Liver (tissue), 9 donors: ENCODE results near the gene MPPED2. TPM values are rescaled to one million over a fixed set of nuclear protein-coding genes. Genes with fewer than 3 reads are reported as not detected.

ENCODE experiments used
- DNase-seq: peaks from one replicate; pipeline ENCODE4 v3.0.0-alpha.2; 2017; ENCODE audit warnings: low spot score
- H3K27ac ChIP-seq, 2 donors: one replicate each; pipeline ENCODE4 v1.7.0; 2013; ENCODE audit warnings: inconsistent platforms in 2 of 2, low read length in 2 of 2, control low read depth in 1 of 2, low read depth in 1 of 2, mild to moderate bottlenecking in 1 of 2
- H3K27me3 ChIP-seq, 4 donors: one replicate each; pipeline versions ENCODE4 v1.6.1 to v1.7.0; 2013; ENCODE audit warnings: low read length in 3 of 4, inconsistent platforms in 1 of 4, mild to moderate bottlenecking in 1 of 4, moderate library complexity in 1 of 4; ENCODE audit not compliant: control insufficient read depth in 4 of 4, insufficient read depth in 4 of 4
- H3K36me3 ChIP-seq, 4 donors: one replicate each; pipeline versions ENCODE4 v1.6.1 to v1.7.0; 2013; ENCODE audit warnings: low read length in 3 of 4, mild to moderate bottlenecking in 3 of 4, low read depth in 1 of 4, moderate library complexity in 1 of 4; ENCODE audit not compliant: control insufficient read depth in 4 of 4, insufficient read depth in 3 of 4
- H3K4me1 ChIP-seq, 4 donors: one replicate each; pipeline versions ENCODE4 v1.6.1 to v1.7.0; 2013; ENCODE audit warnings: low read length in 3 of 4, mild to moderate bottlenecking in 3 of 4, moderate library complexity in 1 of 4; ENCODE audit not compliant: control insufficient read depth in 4 of 4, insufficient read depth in 4 of 4
- H3K4me3 ChIP-seq, 3 donors: one replicate each; pipeline versions ENCODE4 v1.6.1 to v1.7.0; 2013; ENCODE audit warnings: low read length in 3 of 3, control low read depth in 1 of 3, low read depth in 1 of 3, mild to moderate bottlenecking in 1 of 3
- H3K9ac ChIP-seq, 2 donors: one replicate each; pipeline ENCODE4 v1.7.0; 2013; ENCODE audit warnings: low read length in 2 of 2, mild to moderate bottlenecking in 2 of 2, moderate library complexity in 2 of 2, control low read depth in 1 of 2, low read depth in 1 of 2
- H3K9me3 ChIP-seq, 4 donors: one replicate each; pipeline versions ENCODE4 v1.6.1 to v1.7.0; 2013; ENCODE audit warnings: low read length in 3 of 4; ENCODE audit not compliant: control insufficient read depth in 4 of 4
- FOXA1 ChIP-seq: IDR thresholded peaks from 2 replicates; pipeline ENCODE4 v1.6.1; 2016; ENCODE audit warnings: antibody characterized with exemption
- FOXA2 ChIP-seq: IDR thresholded peaks from 2 replicates; pipeline ENCODE4 v1.6.1; 2016; ENCODE audit warnings: antibody characterized with exemption
- HNF4A ChIP-seq, 2 donors: conservative IDR thresholded peaks; 2 replicates each; pipeline ENCODE4 v1.6.1; 2016; ENCODE audit warnings: antibody characterized with exemption in 2 of 2, mild to moderate bottlenecking in 2 of 2
- HNF4G ChIP-seq: IDR thresholded peaks from 2 replicates; pipeline ENCODE4 v1.6.1; 2016; ENCODE audit warnings: antibody characterized with exemption
- JUND ChIP-seq, 2 donors: IDR thresholded peaks; 2 replicates each; pipeline ENCODE4 v1.6.1; 2016; ENCODE audit warnings: antibody characterized with exemption in 2 of 2
- NR2F2 ChIP-seq: IDR thresholded peaks from 2 replicates; pipeline ENCODE4 v1.6.1; 2016; ENCODE audit warnings: antibody characterized with exemption
- RAD21 ChIP-seq, 2 donors: IDR thresholded peaks; 2 replicates each; pipeline ENCODE4 v1.6.1; 2016; ENCODE audit warnings: antibody characterized with exemption in 2 of 2, mild to moderate bottlenecking in 2 of 2
- RXRA ChIP-seq, 2 donors: IDR thresholded peaks; 2 replicates each; pipeline ENCODE4 v1.6.1; 2017 to 2018; ENCODE audit warnings: antibody characterized with exemption in 2 of 2, mild to moderate bottlenecking in 1 of 2
- SP1 ChIP-seq: IDR thresholded peaks from 2 replicates; pipeline ENCODE4 v1.6.1; 2018; ENCODE audit warnings: antibody characterized with exemption, mild to moderate bottlenecking
- TAF1 ChIP-seq: conservative IDR thresholded peaks from 2 replicates; pipeline ENCODE4 v1.6.1; 2016; ENCODE audit warnings: antibody characterized with exemption, mild to moderate bottlenecking
- YY1 ChIP-seq: IDR thresholded peaks from 2 replicates; pipeline ENCODE4 v1.6.1; 2016; ENCODE audit warnings: antibody characterized with exemption, mild to moderate bottlenecking
- WGBS: extraction: QIAGEN DNeasy Blood & Tissue Kit; methylation state at CpG from one replicate; pipeline ENCODE4 v1.1.7; 2013; 5-methylcytosine and 5-hydroxymethylcytosine counted together
- polyA plus RNA-seq, 2 donors: library from polyadenylated mRNA; stranded (reverse) in 1 of 2; unstranded in 1 of 2; fragments of 200-250 nt in 1 of 2; fragments of >200 nt in 1 of 2; fragmentation: Nextera tagmentation in 1 of 2; extraction: Ambion mirVana in 1 of 2; gene quantifications; one replicate each; pipeline versions ENCODE4 v1.2.1 to v1.2.3, GENCODE V29; 2013 to 2015
- total RNA-seq, 2 donors: library from RNA; depleted of rRNA; stranded (reverse); fragments of >200 nt; gene quantifications; one replicate each; pipeline ENCODE4 v1.2.3, GENCODE V29; 2014
- TF ChIP-seq, protein P1 (sequence below): fragments of 150-350 bp; IDR thresholded peaks from 2 replicates; pipeline ENCODE4 v1.5.1; 2017; ENCODE audit warnings: improper control_type of control experiment, low read depth, low read length; ENCODE audit not compliant: missing input control
- TF ChIP-seq, protein P2 (sequence below): IDR thresholded peaks from 2 replicates; pipeline ENCODE4 v1.6.1; 2016; ENCODE audit warnings: antibody characterized with exemption
- TF ChIP-seq, protein P3 (sequence below): IDR thresholded peaks from 2 replicates; pipeline ENCODE4 v1.6.1; 2016; ENCODE audit warnings: antibody characterized with exemption
- donor health status: healthy.
- donor health status: healthy.
- donor health status: healthy.
- donor health status: healthy.
- donor health status: healthy.

MPPED2 gene
- total and polyA plus RNA-seq, 4 donors = 0.22 to 1.6 (median 0.47) TPM

DNA sequence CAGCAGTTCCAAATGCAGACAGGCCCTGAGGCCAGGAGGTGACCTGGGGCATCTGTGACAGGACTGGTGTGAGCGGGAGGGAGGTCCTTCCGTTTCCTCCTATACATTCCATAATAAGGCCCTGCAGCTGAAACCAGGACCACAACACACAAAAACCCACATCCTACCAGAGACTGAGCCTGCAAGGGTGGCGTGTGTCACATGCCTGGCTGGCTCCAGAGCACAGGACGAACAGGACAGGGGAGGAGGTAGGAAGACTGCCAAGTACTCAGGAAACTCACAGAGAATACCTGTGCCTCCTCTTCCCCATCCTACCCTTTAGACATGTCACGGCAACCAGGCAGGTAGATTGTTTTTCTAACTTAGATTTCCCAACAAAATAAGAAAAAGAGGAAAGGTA lies 159.4 kb downstream of the MPPED2 start:
- H3K9ac ChIP-seq = no peak overlapping the region
- no peak overlapping the region for H3K27ac ChIP-seq
- WGBS = 83% methylated on average over 5 of the region's 5 CpGs
- H3K27me3 ChIP-seq = no peaks in the 10 kb centered on the region
- H3K4me3 ChIP-seq = no peak overlapping the region
- DNase-seq = no peak
- H3K36me3 ChIP-seq = no peaks in the 10 kb centered on the region
- peaks cover 0 to 9% (median 2%) of the 10 kb centered on the region in 4 donors for H3K4me1 ChIP-seq
- TF ChIP-seq YY1 (no peak), HNF4G (no peak), FOXA1 (no peak), JUND (IDR thresholded peaks at IDR 0.05) (no peak)
- TF ChIP-seq, protein P1, sequence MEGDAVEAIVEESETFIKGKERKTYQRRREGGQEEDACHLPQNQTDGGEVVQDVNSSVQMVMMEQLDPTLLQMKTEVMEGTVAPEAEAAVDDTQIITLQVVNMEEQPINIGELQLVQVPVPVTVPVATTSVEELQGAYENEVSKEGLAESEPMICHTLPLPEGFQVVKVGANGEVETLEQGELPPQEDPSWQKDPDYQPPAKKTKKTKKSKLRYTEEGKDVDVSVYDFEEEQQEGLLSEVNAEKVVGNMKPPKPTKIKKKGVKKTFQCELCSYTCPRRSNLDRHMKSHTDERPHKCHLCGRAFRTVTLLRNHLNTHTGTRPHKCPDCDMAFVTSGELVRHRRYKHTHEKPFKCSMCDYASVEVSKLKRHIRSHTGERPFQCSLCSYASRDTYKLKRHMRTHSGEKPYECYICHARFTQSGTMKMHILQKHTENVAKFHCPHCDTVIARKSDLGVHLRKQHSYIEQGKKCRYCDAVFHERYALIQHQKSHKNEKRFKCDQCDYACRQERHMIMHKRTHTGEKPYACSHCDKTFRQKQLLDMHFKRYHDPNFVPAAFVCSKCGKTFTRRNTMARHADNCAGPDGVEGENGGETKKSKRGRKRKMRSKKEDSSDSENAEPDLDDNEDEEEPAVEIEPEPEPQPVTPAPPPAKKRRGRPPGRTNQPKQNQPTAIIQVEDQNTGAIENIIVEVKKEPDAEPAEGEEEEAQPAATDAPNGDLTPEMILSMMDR = no peak
- no peaks in the 10 kb centered on the region for H3K9me3 ChIP-seq

DNA sequence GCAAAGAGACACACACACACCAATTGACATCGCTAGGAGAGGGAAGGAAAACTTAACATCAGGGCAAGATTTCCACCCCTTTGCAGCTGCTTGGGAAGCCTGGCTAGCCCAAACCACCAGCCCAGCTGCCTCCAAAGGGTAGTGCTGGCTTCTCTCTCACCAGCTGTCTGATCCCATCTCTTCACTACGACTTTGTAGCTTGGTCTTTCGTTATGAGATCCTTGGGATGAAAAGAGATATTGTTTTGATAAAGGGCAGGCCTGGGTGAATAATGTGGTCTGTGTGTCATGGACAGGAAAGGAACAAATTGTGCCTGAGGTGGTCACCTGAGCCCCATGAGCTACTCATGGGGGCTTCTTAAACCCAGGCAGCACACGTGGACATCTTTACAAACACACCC lies 161.3 kb downstream of the MPPED2 start:
- H3K9me3 ChIP-seq = no peaks in the 10 kb centered on the region
- H3K36me3 ChIP-seq = no peaks in the 10 kb centered on the region
- H3K9ac ChIP-seq = no peak overlapping the region
- H3K4me1 ChIP-seq = peaks cover 0 to 9% (median 2%) of the 10 kb centered on the region in 4 donors
- no peak overlapping the region for H3K4me3 ChIP-seq
- H3K27me3 ChIP-seq = no peaks in the 10 kb centered on the region
- WGBS = 82% methylated on average over 4 of the region's 4 CpGs
- no peak for DNase-seq
- no peak overlapping the region for H3K27ac ChIP-seq
- TF ChIP-seq, protein P2, sequence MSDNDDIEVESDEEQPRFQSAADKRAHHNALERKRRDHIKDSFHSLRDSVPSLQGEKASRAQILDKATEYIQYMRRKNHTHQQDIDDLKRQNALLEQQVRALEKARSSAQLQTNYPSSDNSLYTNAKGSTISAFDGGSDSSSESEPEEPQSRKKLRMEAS = no peak
- TF ChIP-seq HNF4G (no peak), HNF4A (conservative IDR thresholded peaks at IDR 0.05) (no peak), TAF1 (no peak), YY1 (no peak), RXRA (IDR thresholded peaks at IDR 0.05) (no peak), JUND (IDR thresholded peaks at IDR 0.05) (no peak), SP1 (no peak), FOXA2 (no peak)

DNA sequence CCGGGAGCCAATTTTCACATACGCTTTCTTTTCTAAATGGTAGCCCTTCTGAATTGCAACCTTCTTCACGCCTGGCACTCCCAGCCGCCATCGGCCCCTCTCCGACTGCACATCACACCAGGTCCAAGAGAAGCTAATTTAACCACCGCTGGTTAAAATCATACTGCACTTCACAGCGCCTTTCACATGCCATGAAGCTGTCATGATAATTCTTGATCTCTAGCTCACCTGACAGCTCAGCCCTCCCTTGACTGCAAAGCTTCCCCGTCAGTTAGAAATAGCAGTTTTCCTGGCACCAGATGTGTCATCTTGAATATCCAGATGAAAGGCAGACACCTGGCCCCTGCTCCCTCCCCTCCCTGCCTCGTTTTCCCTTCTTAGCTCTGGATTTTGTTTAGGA lies 161.8 kb downstream of the MPPED2 start:
- Histone ChIP-seq H3K36me3 (no peaks in the 10 kb centered on the region), H3K4me3 (no peak overlapping the region), H3K27ac (no peak overlapping the region), H3K9me3 (no peaks in the 10 kb centered on the region), H3K9ac (no peak overlapping the region), H3K4me1 (peaks cover 0 to 9% (median 2%) of the 10 kb centered on the region in 4 donors), H3K27me3 (no peaks in the 10 kb centered on the region)
- 89% methylated on average over 10 of the region's 10 CpGs for WGBS
- TF ChIP-seq HNF4A (conservative IDR thresholded peaks at IDR 0.05) (no peak), NR2F2 (no peak), JUND (IDR thresholded peaks at IDR 0.05) (no peak), TAF1 (no peak), RXRA (IDR thresholded peaks at IDR 0.05) (no peak), HNF4G (no peak), SP1 (no peak), YY1 (no peak), RAD21 (IDR thresholded peaks at IDR 0.05) (no peak), FOXA1 (no peak)
- TF ChIP-seq, protein P1 = no peak
- TF ChIP-seq, protein P2 = no peak
- TF ChIP-seq, protein P3, sequence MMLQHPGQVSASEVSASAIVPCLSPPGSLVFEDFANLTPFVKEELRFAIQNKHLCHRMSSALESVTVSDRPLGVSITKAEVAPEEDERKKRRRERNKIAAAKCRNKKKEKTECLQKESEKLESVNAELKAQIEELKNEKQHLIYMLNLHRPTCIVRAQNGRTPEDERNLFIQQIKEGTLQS = no peak
- DNase-seq = no peak
